WI38 (cell line): ENCODE results near the gene CFAP77.

ENCODE experiments used
- H3K4me3 ChIP-seq: 2 replicates; pipeline ENCODE4 v1.5.1; 2011; ENCODE audit warnings: low read depth, mild to moderate bottlenecking, control low read depth, low read length
- CTCF ChIP-seq: IDR thresholded peaks from 2 replicates; pipeline ENCODE4 v1.5.1; 2012; ENCODE audit warnings: low read depth, mild to moderate bottlenecking, control low read depth, low read length

CFAP77 gene

DNA sequence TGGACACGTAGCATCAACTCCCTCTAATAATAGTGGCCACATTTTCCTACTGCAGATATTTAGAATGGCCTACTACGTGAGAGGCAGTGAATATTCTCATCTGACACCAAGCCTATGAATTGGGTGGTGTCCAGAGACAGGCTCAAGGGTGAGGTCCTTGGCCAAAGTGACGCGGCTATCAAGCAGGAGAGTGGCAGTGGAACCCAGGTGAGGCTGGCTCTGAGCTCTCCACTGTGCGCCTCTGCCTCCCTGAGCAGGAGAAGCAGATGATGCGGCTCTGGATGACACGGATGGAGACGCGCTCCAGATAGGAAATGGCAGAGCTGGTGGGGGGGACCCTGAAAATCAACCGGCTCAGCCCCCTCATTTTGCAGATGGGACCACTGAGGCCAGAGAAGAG lies 69.7 kb downstream of the CFAP77 start:
- no peak for TF ChIP-seq CTCF
- no peak overlapping the region for H3K4me3 ChIP-seq

DNA sequence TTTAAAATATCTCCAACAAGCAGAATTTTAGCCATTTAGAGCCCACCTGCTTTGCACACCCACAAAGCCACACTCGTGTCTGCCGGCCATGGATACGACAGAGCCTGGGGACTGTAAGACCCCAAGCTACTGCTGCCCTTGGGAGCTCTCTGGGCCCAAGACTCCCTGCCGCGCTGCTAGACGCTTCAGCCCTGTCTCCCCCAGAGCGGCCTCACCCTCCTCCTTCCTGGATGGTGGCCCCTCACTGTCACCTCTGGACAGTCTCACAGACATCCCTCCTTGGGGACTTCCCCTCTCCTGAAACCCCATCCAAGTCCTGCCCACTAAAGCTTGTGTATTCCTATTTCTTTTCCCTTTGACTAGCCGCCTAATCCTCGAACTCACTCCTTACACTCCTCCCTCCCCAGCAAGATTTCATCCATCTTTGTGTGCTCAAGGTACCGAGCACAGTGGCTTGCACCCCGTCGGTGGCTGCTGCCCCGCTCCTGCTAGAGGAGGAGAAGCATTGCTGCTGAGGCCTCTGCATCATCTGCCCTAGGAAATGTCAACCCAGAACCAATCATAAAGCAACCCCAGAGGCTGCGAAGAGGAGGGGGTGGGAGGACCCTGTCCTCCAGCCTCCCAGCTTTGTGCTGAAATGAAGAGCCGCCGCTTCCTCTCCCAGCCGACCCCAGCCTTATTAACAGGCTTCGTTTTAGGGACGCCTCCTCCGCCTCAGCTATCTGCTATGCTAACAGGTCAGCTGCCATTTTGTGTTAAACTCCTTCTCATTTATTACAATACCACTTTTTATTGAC lies 71.2 kb downstream of the CFAP77 start:
- no peak overlapping the region for H3K4me3 ChIP-seq
- no peak for TF ChIP-seq CTCF

- H3K4me3 ChIP-seq: no peak overlapping the region
- TF ChIP-seq CTCF: no peak
Measured at GRCh38 chr9:132482196-132482813, 72.3 kb downstream of the CFAP77 start.

GRCh38 chr9:132485393-132485792 lies 75.4 kb downstream of the CFAP77 start:
- TF ChIP-seq CTCF: no peak

DNA sequence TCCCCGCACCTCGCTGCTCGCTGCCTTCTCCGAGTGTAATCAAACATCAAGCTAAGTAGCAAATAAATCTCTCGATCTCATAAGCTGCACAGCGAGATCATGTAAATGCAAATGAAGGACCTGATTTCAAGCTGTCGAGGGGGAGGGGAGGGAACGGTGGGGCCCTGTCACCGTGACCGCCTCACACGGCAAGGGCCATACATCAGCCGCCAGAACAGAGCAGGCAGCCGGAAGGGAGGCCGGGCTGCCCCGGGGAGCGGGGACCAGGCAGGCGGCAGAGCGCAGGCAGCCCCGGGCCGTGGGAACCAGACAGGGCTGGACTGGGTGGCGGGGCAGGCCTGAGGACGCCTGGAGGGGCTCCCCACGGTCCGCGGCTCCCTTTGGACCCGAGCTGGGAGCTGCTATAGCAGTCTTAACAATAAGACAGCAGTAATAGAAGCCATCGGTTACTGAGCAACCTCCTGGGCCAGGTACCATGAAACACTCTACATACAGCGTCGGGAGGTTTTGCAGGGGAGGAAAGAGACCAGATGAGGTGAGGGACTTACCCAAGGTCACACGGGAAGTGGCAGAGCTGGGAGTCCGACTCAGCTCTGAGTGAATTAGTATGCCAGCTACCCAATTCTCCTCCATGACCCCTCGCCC lies 76.8 kb downstream of the CFAP77 start:
- no peak for TF ChIP-seq CTCF
- H3K4me3 ChIP-seq: no peak overlapping the region

More at GRCh38 chr9:132485393-132485792, 75.4 kb downstream of the CFAP77 start:
- no peak overlapping the region for H3K4me3 ChIP-seq

GRCh38 chr9:132487351-132487791 lies 77.4 kb downstream of the CFAP77 start:
- TF ChIP-seq CTCF: no peak
- H3K4me3 ChIP-seq: no peak overlapping the region
